ENCODE measurements around the gene RTP3. TPM values are rescaled to one million over a fixed set of nuclear protein-coding genes. Genes with fewer than 3 reads are reported as not detected.
"Not testable (repeated sequence)": the region's sequence is repeated elsewhere in the genome, so short reads cannot be mapped to it uniquely, and the experiment has no call there.

RTP3 gene
- polyA plus RNA-seq, 4 donors = not detected

GRCh38 chr3:46542801-46543201 is 45.0 kb downstream of the RTP3 start:
- DNase-seq (ENCODE audit: low read depth in 4 of 4, low spot score in 3 of 4) = no peak

- DNase-seq (ENCODE audit: low read depth in 4 of 4, low spot score in 3 of 4) = no peak
These were observed 47.2 kb downstream of the RTP3 start for GRCh38 chr3:46544771-46545503.

- no peak for DNase-seq (ENCODE audit: low read depth in 4 of 4, low spot score in 3 of 4)
These were observed 48.2 kb downstream of the RTP3 start for GRCh38 chr3:46545818-46546630.

- no peak for DNase-seq (ENCODE audit: low read depth in 4 of 4, low spot score in 3 of 4)
These were observed 49.2 kb downstream of the RTP3 start for GRCh38 chr3:46546896-46547440.

GRCh38 chr3:46548611-46549010 is 50.8 kb downstream of the RTP3 start:
- not testable (repeated sequence) for DNase-seq (ENCODE audit: low read depth in 4 of 4, low spot score in 3 of 4)

GRCh38 chr3:46549408-46549904 is 51.7 kb downstream of the RTP3 start:
- DNase-seq (ENCODE audit: low read depth in 4 of 4, low spot score in 3 of 4) = no peak

- DNase-seq (ENCODE audit: low read depth in 4 of 4, low spot score in 3 of 4) = no peak
These were observed 52.2 kb downstream of the RTP3 start for GRCh38 chr3:46549989-46550388.

Other genes starting within 250 kb of the RTP3 start
- gene CCR2, start 143.9 kb upstream of the RTP3 start, polyA plus RNA-seq (ENCODE audit: insufficient read length in 4 of 4) = 1 to 10 TPM in 2 of 4 donors, under 1 TPM in 2; 0.57 to 2.4 (median 1.3) TPM
- gene CCR5, start 127.0 kb upstream of the RTP3 start, polyA plus RNA-seq (ENCODE audit: insufficient read length in 4 of 4) = under 1 TPM; 0.11 to 0.80 (median 0.42) TPM
- gene CCRL2, start 90.7 kb upstream of the RTP3 start, polyA plus RNA-seq (ENCODE audit: insufficient read length in 4 of 4) = under 1 TPM; 0.70 to 0.99 (median 0.91) TPM
- 1 to 10 TPM; 1.5 to 2.9 (median 2.3) TPM for gene LTF, start 33.1 kb upstream of the RTP3 start, polyA plus RNA-seq (ENCODE audit: insufficient read length in 4 of 4)
- gene LRRC2, start 68.3 kb downstream of the RTP3 start, polyA plus RNA-seq (ENCODE audit: insufficient read length in 4 of 4) = 1 to 10 TPM; 1.9 to 2.4 (median 2.1) TPM
- under 1 TPM in 1 of 4 donors, not detected in 3; 0.09 TPM for gene FAM240A, start 114.5 kb downstream of the RTP3 start, polyA plus RNA-seq (ENCODE audit: insufficient read length in 4 of 4)
- 10 to 100 TPM in 2 of 4 donors, 1 to 10 TPM in 2; 6.2 to 16.4 (median 10.8) TPM for gene ALS2CL, start 195.7 kb downstream of the RTP3 start, polyA plus RNA-seq (ENCODE audit: insufficient read length in 4 of 4)
- gene TMIE, start 203.4 kb downstream of the RTP3 start, polyA plus RNA-seq (ENCODE audit: insufficient read length in 4 of 4) = 1 to 10 TPM in 1 of 4 donors, under 1 TPM in 3; 0.45 to 1.0 (median 0.83) TPM
- 1 to 10 TPM; 1.2 to 3.3 (median 2.2) TPM for gene PRSS50, start 219.9 kb downstream of the RTP3 start, polyA plus RNA-seq (ENCODE audit: insufficient read length in 4 of 4)

Data from left renal pelvis (tissue), 4 donors.